H1 (cell line): Measurements from ENCODE around the gene THTPA. TPM values are rescaled to one million over a fixed set of nuclear protein-coding genes. Genes with fewer than 3 reads are reported as not detected.

Experiments used
- JUND ChIP-seq: IDR thresholded peaks from 2 replicates; pipeline ENCODE4 v1.6.1; 2011; ENCODE audit warnings: mild to moderate bottlenecking, improper control_type of control experiment, low read length
- polyA plus RNA-seq, 7 experiments: library from polyadenylated mRNA; depleted of rRNA in 3 of 7; stranded (reverse) in 5 of 7; unstranded in 2 of 7; fragments of >200 nt in 5 of 7; fragments of 200-250 nt in 2 of 7; gene quantifications; 1 replicate in 5 of 7; 2 replicates in 1 of 7; 4 replicates in 1 of 7; pipeline versions ENCODE4 v1.2.1 to v1.2.3, GENCODE V29; 2011 to 2013; ENCODE audit warnings: missing spikeins in 2 of 7, mixed read lengths in 2 of 7
- total RNA-seq: library from RNA; stranded (reverse); fragmentation: NEBNext Ultra II Directional; extraction: Animal tissue kit (Norgen Biotek cat#: 25700); gene quantifications from 2 replicates; pipeline ENCODE4 v1.2.1, GENCODE V29; 2021

The THTPA gene
- total and polyA plus RNA-seq, 2 of the 8 experiments (the other 6 are each of a cell fraction or from before 2014, with no cell fraction given), result 16.6 to 19.0 TPM

- TF ChIP-seq JUND, result no peak
Observed at GRCh38 chr14:23531391-23531790, 24.7 kb upstream of the THTPA start (continued).
